H9 (cell line): ENCODE data around the gene AK5. TPM values are rescaled to one million over a fixed set of nuclear protein-coding genes. Genes with fewer than 3 reads are reported as not detected.

Source experiments
- DNase-seq: peaks from one replicate; pipeline ENCODE4 v3.0.0-alpha.2; 2017
- H2AFZ ChIP-seq: one replicate; pipeline ENCODE4 v1.6.1; 2013; ENCODE audit warnings: mild to moderate bottlenecking, low read length, control low read depth, moderate library complexity
- H2AK5ac ChIP-seq: 2 replicates; pipeline ENCODE4 v1.6.1; 2013; ENCODE audit warnings: low read length, control low read depth, mixed read lengths; ENCODE audit not compliant: insufficient read length
- H2BK120ac ChIP-seq: one replicate; pipeline ENCODE4 v1.6.1; 2013; ENCODE audit warnings: low read depth, mild to moderate bottlenecking, low read length, control low read depth, inconsistent platforms; ENCODE audit not compliant: poor library complexity, severe bottlenecking
- H2BK12ac ChIP-seq: 2 replicates; pipeline ENCODE4 v1.6.1; 2013; ENCODE audit warnings: low read length, control low read depth, mixed read lengths, low read depth; ENCODE audit not compliant: insufficient read length
- H2BK15ac ChIP-seq: 2 replicates; pipeline ENCODE4 v1.6.1; 2013; ENCODE audit warnings: low read depth, low read length, control low read depth
- H2BK20ac ChIP-seq: one replicate; pipeline ENCODE4 v1.6.1; 2013; ENCODE audit warnings: low read depth, mild to moderate bottlenecking, low read length, control low read depth, inconsistent platforms; ENCODE audit not compliant: poor library complexity, severe bottlenecking
- H2BK5ac ChIP-seq: 2 replicates; pipeline ENCODE4 v1.6.1; 2013; ENCODE audit warnings: low read length, control low read depth, mixed read lengths; ENCODE audit not compliant: insufficient read length
- H3K14ac ChIP-seq: 2 replicates; pipeline ENCODE4 v1.6.1; 2013; ENCODE audit warnings: low read length, control low read depth; ENCODE audit not compliant: insufficient read depth
- H3K18ac ChIP-seq: 2 replicates; pipeline ENCODE4 v1.6.1; 2013; ENCODE audit warnings: low read depth, mild to moderate bottlenecking, mixed read lengths, low read length, control low read depth; ENCODE audit not compliant: insufficient read length
- H3K23ac ChIP-seq: 2 replicates; pipeline ENCODE4 v1.6.1; 2013; ENCODE audit warnings: low read length, control low read depth, mixed read lengths, low read depth; ENCODE audit not compliant: insufficient read length
- H3K23me2 ChIP-seq: 2 replicates; pipeline ENCODE4 v1.6.1; 2013; ENCODE audit warnings: low read depth, mild to moderate bottlenecking, mixed read lengths, low read length, control low read depth; ENCODE audit not compliant: insufficient read length, poor library complexity, severe bottlenecking
- H3K27ac ChIP-seq: 2 replicates; pipeline ENCODE4 v1.5.1; 2013; ENCODE audit warnings: low read length, control low read depth, mixed read lengths, low read depth; ENCODE audit not compliant: insufficient read length
- H3K27me3 ChIP-seq: 2 replicates; pipeline ENCODE4 v1.6.1; 2013; ENCODE audit warnings: low read length, control low read depth, inconsistent platforms; ENCODE audit not compliant: insufficient read depth
- H3K4ac ChIP-seq: 2 replicates; pipeline ENCODE4 v1.6.1; 2013; ENCODE audit warnings: low read depth, mild to moderate bottlenecking, control low read depth, inconsistent platforms, low read length, moderate library complexity
- H3K4me1 ChIP-seq: 2 replicates; pipeline ENCODE4 v1.6.1; 2013; ENCODE audit warnings: low read length, control low read depth, inconsistent platforms; ENCODE audit not compliant: insufficient read depth
- H3K4me2 ChIP-seq: 2 replicates; pipeline ENCODE4 v1.6.1; 2013; ENCODE audit warnings: low read length, control low read depth, mixed read lengths; ENCODE audit not compliant: insufficient read length, insufficient read depth
- H3K56ac ChIP-seq: 2 replicates; pipeline ENCODE4 v1.6.1; 2013; ENCODE audit warnings: low read depth, mild to moderate bottlenecking, mixed read lengths, low read length, control low read depth; ENCODE audit not compliant: insufficient read length
- H3K79me1 ChIP-seq: 2 replicates; pipeline ENCODE4 v1.6.1; 2013; ENCODE audit warnings: low read depth, mild to moderate bottlenecking, moderate library complexity, low read length, control low read depth, inconsistent platforms; ENCODE audit not compliant: insufficient read depth, poor library complexity, severe bottlenecking
- H3K79me2 ChIP-seq: 2 replicates; pipeline ENCODE4 v1.6.1; 2013; ENCODE audit warnings: low read length, control low read depth, inconsistent platforms; ENCODE audit not compliant: insufficient read depth
- H3K9ac ChIP-seq: 2 replicates; pipeline ENCODE4 v1.6.1; 2013; ENCODE audit warnings: low read length, control low read depth, mixed read lengths; ENCODE audit not compliant: insufficient read length; ENCODE audit errors: extremely low read depth
- H3K9me3 ChIP-seq: one replicate; pipeline ENCODE4 v1.6.1; 2013; ENCODE audit warnings: low read depth, low read length, inconsistent platforms; ENCODE audit not compliant: control insufficient read depth
- H3T11ph ChIP-seq: one replicate; pipeline ENCODE4 v1.6.1; 2013; ENCODE audit warnings: mild to moderate bottlenecking, low read length, control low read depth, inconsistent platforms
- H4K20me1 ChIP-seq: one replicate; pipeline ENCODE4 v1.6.1; 2013; ENCODE audit not compliant: control insufficient read depth, insufficient read length, insufficient read depth
- H4K5ac ChIP-seq: 2 replicates; pipeline ENCODE4 v1.6.1; 2013; ENCODE audit warnings: low read depth, mild to moderate bottlenecking, mixed read lengths, low read length, control low read depth; ENCODE audit not compliant: insufficient read length
- H4K8ac ChIP-seq: replicated peaks from 2 replicates; pipeline ENCODE4 v1.6.1; 2013; ENCODE audit warnings: low read length, control low read depth, mixed read lengths, low read depth; ENCODE audit not compliant: insufficient read length
- H4K91ac ChIP-seq: 2 replicates; pipeline ENCODE4 v1.6.1; 2013; ENCODE audit warnings: low read depth, mild to moderate bottlenecking, moderate library complexity, mixed read lengths, low read length, control low read depth; ENCODE audit not compliant: insufficient read length
- H3K27ac Mint-ChIP-seq, 3 experiments: 2 replicates in 2 of 3; 3 replicates in 1 of 3; pipeline ENCODE4 v1.8.0; 2020 to 2021; ENCODE audit warnings: mixed read lengths in 3 of 3, mild to moderate bottlenecking in 1 of 3, moderate library complexity in 1 of 3
- H3K27me3 Mint-ChIP-seq: 2 replicates; pipeline ENCODE4 v1.8.0; 2021; ENCODE audit warnings: low read depth, mild to moderate bottlenecking, moderate library complexity, mixed read lengths
- H3K36me3 Mint-ChIP-seq, 3 experiments: 2 replicates in 2 of 3; 3 replicates in 1 of 3; pipeline ENCODE4 v1.8.0; 2020 to 2021; ENCODE audit warnings: low read depth in 3 of 3, mixed read lengths in 3 of 3; ENCODE audit not compliant: insufficient read depth in 1 of 3
- H3K4me1 Mint-ChIP-seq, 2 experiments: 2 replicates each; pipeline ENCODE4 v1.8.0; 2020; ENCODE audit warnings: mixed read lengths in 2 of 2
- H3K4me3 Mint-ChIP-seq, 2 experiments: 2 replicates in 1 of 2; 3 replicates in 1 of 2; pipeline ENCODE4 v1.8.0; 2020 to 2021; ENCODE audit warnings: mild to moderate bottlenecking in 2 of 2, mixed read lengths in 2 of 2, moderate library complexity in 1 of 2
- H3K9me3 Mint-ChIP-seq, 2 experiments: 2 replicates in 1 of 2; 3 replicates in 1 of 2; pipeline ENCODE4 v1.8.0; 2020; ENCODE audit warnings: mild to moderate bottlenecking in 2 of 2, mixed read lengths in 2 of 2, moderate library complexity in 1 of 2
- CTCF ChIP-seq: fragments of 200-600 bp; sonication (generic); conservative IDR thresholded peaks from 3 replicates; pipeline ENCODE4 v1.8.0; 2021; ENCODE audit warnings: antibody characterized with exemption, mild to moderate bottlenecking
- WGBS: extraction: QIAGEN DNeasy Blood & Tissue Kit; methylation state at CpG from one replicate; pipeline ENCODE4 v1.1.7; 2013; ENCODE audit warnings: missing lambda C conversion rate, low lambda C conversion rate, mixed read lengths; ENCODE audit not compliant: insufficient read length; ENCODE audit errors: extremely low coverage; 5-methylcytosine and 5-hydroxymethylcytosine counted together
- total RNA-seq: library from RNA; stranded (reverse); gene quantifications from 2 replicates; pipeline ENCODE4 v1.2.1, GENCODE V29; 2021

AK5 gene
- total RNA-seq, 1 experiment from 2014 or later: 2.5 TPM

GRCh38 chr1:77253211-77253610 lies 28.6 kb upstream of the AK5 start:
- H3T11ph ChIP-seq: no peak overlapping the region
- H3K14ac ChIP-seq: no peak overlapping the region; the same call in 1 of the 2 replicates
- WGBS: no CpG with 5 or more reads among the region's 1 CpG
- peaks cover 0 to 5% of the 10 kb centered on the region in 2 experiments; a peak in 1 of 4 replicates for H3K4me1 Mint-ChIP-seq
- H3K27me3 Mint-ChIP-seq: no peaks in the 10 kb centered on the region
- no peak overlapping the region for H2BK5ac ChIP-seq
- H3K9ac ChIP-seq: no peak overlapping the region
- peaks cover 0 to 13% (median 7%) of the 10 kb centered on the region in 3 experiments; a peak in 4 of 7 replicates for H3K36me3 Mint-ChIP-seq
- H4K91ac ChIP-seq: no peak overlapping the region
- no peak overlapping the region for H2AK5ac ChIP-seq
- H4K20me1 ChIP-seq: no peaks in the 10 kb centered on the region
- no peak overlapping the region for H3K56ac ChIP-seq
- no peak overlapping the region for H4K5ac ChIP-seq
- no peaks in the 10 kb centered on the region for H3K27me3 ChIP-seq
- H2AFZ ChIP-seq: no peak overlapping the region
- no peak overlapping the region for H3K4me2 ChIP-seq
- H2BK120ac ChIP-seq: no peak overlapping the region
- no peak for TF ChIP-seq CTCF
- H3K18ac ChIP-seq: no peak overlapping the region
- no peak overlapping the region for H2BK15ac ChIP-seq
- H3K4ac ChIP-seq: no peak overlapping the region
- DNase-seq: no peak
- H3K23me2 ChIP-seq: no peaks in the 10 kb centered on the region
- no peak overlapping the region for H3K4me3 Mint-ChIP-seq
- H3K79me1 ChIP-seq: no peaks in the 10 kb centered on the region
- H3K27ac Mint-ChIP-seq: no peak overlapping the region
- H3K27ac ChIP-seq: no peak overlapping the region
- no peak overlapping the region for H2BK20ac ChIP-seq
- H3K23ac ChIP-seq: no peak overlapping the region
- H3K9me3 Mint-ChIP-seq: peaks cover 20 to 22% of the 10 kb centered on the region in 2 experiments
- no peak overlapping the region for H2BK12ac ChIP-seq
- no peaks in the 10 kb centered on the region for H3K79me2 ChIP-seq
- H3K9me3 ChIP-seq: no peaks in the 10 kb centered on the region
- H3K4me1 ChIP-seq: no peaks in the 10 kb centered on the region
- H4K8ac ChIP-seq: no peak overlapping the region
